Liver (tissue), 9 donors: ENCODE measurements around the gene DFFB. TPM values are rescaled to one million over a fixed set of nuclear protein-coding genes. Genes with fewer than 3 reads are reported as not detected.

Experiments used
- DNase-seq: peaks from one replicate; pipeline ENCODE4 v3.0.0-alpha.2; 2017; ENCODE audit warnings: low spot score
- H3K27ac ChIP-seq, 2 donors: one replicate each; pipeline ENCODE4 v1.7.0; 2013; ENCODE audit warnings: inconsistent platforms in 2 of 2, low read length in 2 of 2, control low read depth in 1 of 2, low read depth in 1 of 2, mild to moderate bottlenecking in 1 of 2
- H3K27me3 ChIP-seq, 4 donors: one replicate each; pipeline versions ENCODE4 v1.6.1 to v1.7.0; 2013; ENCODE audit warnings: low read length in 3 of 4, inconsistent platforms in 1 of 4, mild to moderate bottlenecking in 1 of 4, moderate library complexity in 1 of 4; ENCODE audit not compliant: control insufficient read depth in 4 of 4, insufficient read depth in 4 of 4
- H3K36me3 ChIP-seq, 4 donors: one replicate each; pipeline versions ENCODE4 v1.6.1 to v1.7.0; 2013; ENCODE audit warnings: low read length in 3 of 4, mild to moderate bottlenecking in 3 of 4, low read depth in 1 of 4, moderate library complexity in 1 of 4; ENCODE audit not compliant: control insufficient read depth in 4 of 4, insufficient read depth in 3 of 4
- H3K4me1 ChIP-seq, 4 donors: one replicate each; pipeline versions ENCODE4 v1.6.1 to v1.7.0; 2013; ENCODE audit warnings: low read length in 3 of 4, mild to moderate bottlenecking in 3 of 4, moderate library complexity in 1 of 4; ENCODE audit not compliant: control insufficient read depth in 4 of 4, insufficient read depth in 4 of 4
- H3K4me3 ChIP-seq, 3 donors: one replicate each; pipeline versions ENCODE4 v1.6.1 to v1.7.0; 2013; ENCODE audit warnings: low read length in 3 of 3, control low read depth in 1 of 3, low read depth in 1 of 3, mild to moderate bottlenecking in 1 of 3
- H3K9ac ChIP-seq, 2 donors: one replicate each; pipeline ENCODE4 v1.7.0; 2013; ENCODE audit warnings: low read length in 2 of 2, mild to moderate bottlenecking in 2 of 2, moderate library complexity in 2 of 2, control low read depth in 1 of 2, low read depth in 1 of 2
- H3K9me3 ChIP-seq, 4 donors: one replicate each; pipeline versions ENCODE4 v1.6.1 to v1.7.0; 2013; ENCODE audit warnings: low read length in 3 of 4; ENCODE audit not compliant: control insufficient read depth in 4 of 4
- ATF3 ChIP-seq: IDR thresholded peaks from 2 replicates; pipeline ENCODE4 v1.6.1; 2016; ENCODE audit warnings: antibody characterized with exemption
- EGR1 ChIP-seq, 2 donors: IDR thresholded peaks; 2 replicates each; pipeline ENCODE4 v1.6.1; 2016 to 2018; ENCODE audit warnings: antibody characterized with exemption in 2 of 2, low read depth in 2 of 2
- FOXA1 ChIP-seq: IDR thresholded peaks from 2 replicates; pipeline ENCODE4 v1.6.1; 2016; ENCODE audit warnings: antibody characterized with exemption
- FOXA2 ChIP-seq: IDR thresholded peaks from 2 replicates; pipeline ENCODE4 v1.6.1; 2016; ENCODE audit warnings: antibody characterized with exemption
- HNF4A ChIP-seq, 2 donors: conservative IDR thresholded peaks; 2 replicates each; pipeline ENCODE4 v1.6.1; 2016; ENCODE audit warnings: antibody characterized with exemption in 2 of 2, mild to moderate bottlenecking in 2 of 2
- MAX ChIP-seq: IDR thresholded peaks from 2 replicates; pipeline ENCODE4 v1.6.1; 2016; ENCODE audit warnings: antibody characterized with exemption
- RAD21 ChIP-seq, 2 donors: IDR thresholded peaks; 2 replicates each; pipeline ENCODE4 v1.6.1; 2016; ENCODE audit warnings: antibody characterized with exemption in 2 of 2, mild to moderate bottlenecking in 2 of 2
- REST ChIP-seq: IDR thresholded peaks from 2 replicates; pipeline ENCODE4 v1.6.1; 2016; ENCODE audit warnings: antibody characterized with exemption, mild to moderate bottlenecking
- RXRA ChIP-seq, 2 donors: IDR thresholded peaks; 2 replicates each; pipeline ENCODE4 v1.6.1; 2017 to 2018; ENCODE audit warnings: antibody characterized with exemption in 2 of 2, mild to moderate bottlenecking in 1 of 2
- SP1 ChIP-seq: IDR thresholded peaks from 2 replicates; pipeline ENCODE4 v1.6.1; 2018; ENCODE audit warnings: antibody characterized with exemption, mild to moderate bottlenecking
- TAF1 ChIP-seq: conservative IDR thresholded peaks from 2 replicates; pipeline ENCODE4 v1.6.1; 2016; ENCODE audit warnings: antibody characterized with exemption, mild to moderate bottlenecking
- YY1 ChIP-seq: IDR thresholded peaks from 2 replicates; pipeline ENCODE4 v1.6.1; 2016; ENCODE audit warnings: antibody characterized with exemption, mild to moderate bottlenecking
- WGBS: extraction: QIAGEN DNeasy Blood & Tissue Kit; methylation state at CpG from one replicate; pipeline ENCODE4 v1.1.7; 2013; 5-methylcytosine and 5-hydroxymethylcytosine counted together
- polyA plus RNA-seq, 2 donors: library from polyadenylated mRNA; stranded (reverse) in 1 of 2; unstranded in 1 of 2; fragments of 200-250 nt in 1 of 2; fragments of >200 nt in 1 of 2; fragmentation: Nextera tagmentation in 1 of 2; extraction: Ambion mirVana in 1 of 2; gene quantifications; one replicate each; pipeline versions ENCODE4 v1.2.1 to v1.2.3, GENCODE V29; 2013 to 2015
- total RNA-seq, 2 donors: library from RNA; depleted of rRNA; stranded (reverse); fragments of >200 nt; gene quantifications; one replicate each; pipeline ENCODE4 v1.2.3, GENCODE V29; 2014
- TF ChIP-seq, protein P1 (sequence below): fragments of 150-350 bp; IDR thresholded peaks from 2 replicates; pipeline ENCODE4 v1.5.1; 2017; ENCODE audit warnings: improper control_type of control experiment, low read depth, low read length; ENCODE audit not compliant: missing input control
- donor health status: healthy.
- donor health status: healthy.
- donor health status: healthy.
- donor health status: healthy.
- donor health status: healthy.

The DFFB gene
- total and polyA plus RNA-seq, 4 donors: 0.92 to 6.1 (median 2.9) TPM

GRCh38 chr1:3852091-3852490, 5.2 kb upstream of the DFFB start:
- no peak overlapping the region for H3K27ac ChIP-seq
- DNase-seq: no peak
- H3K9ac ChIP-seq: no peak overlapping the region
- H3K27me3 ChIP-seq: no peaks in the 10 kb centered on the region
- H3K36me3 ChIP-seq: peaks cover 7 to 34% (median 22%) of the 10 kb centered on the region in 4 donors
- H3K4me3 ChIP-seq: no peak overlapping the region
- WGBS: 92% methylated on average over 12 of the region's 12 CpGs
- no peaks in the 10 kb centered on the region for H3K9me3 ChIP-seq
- TF ChIP-seq, protein P1, sequence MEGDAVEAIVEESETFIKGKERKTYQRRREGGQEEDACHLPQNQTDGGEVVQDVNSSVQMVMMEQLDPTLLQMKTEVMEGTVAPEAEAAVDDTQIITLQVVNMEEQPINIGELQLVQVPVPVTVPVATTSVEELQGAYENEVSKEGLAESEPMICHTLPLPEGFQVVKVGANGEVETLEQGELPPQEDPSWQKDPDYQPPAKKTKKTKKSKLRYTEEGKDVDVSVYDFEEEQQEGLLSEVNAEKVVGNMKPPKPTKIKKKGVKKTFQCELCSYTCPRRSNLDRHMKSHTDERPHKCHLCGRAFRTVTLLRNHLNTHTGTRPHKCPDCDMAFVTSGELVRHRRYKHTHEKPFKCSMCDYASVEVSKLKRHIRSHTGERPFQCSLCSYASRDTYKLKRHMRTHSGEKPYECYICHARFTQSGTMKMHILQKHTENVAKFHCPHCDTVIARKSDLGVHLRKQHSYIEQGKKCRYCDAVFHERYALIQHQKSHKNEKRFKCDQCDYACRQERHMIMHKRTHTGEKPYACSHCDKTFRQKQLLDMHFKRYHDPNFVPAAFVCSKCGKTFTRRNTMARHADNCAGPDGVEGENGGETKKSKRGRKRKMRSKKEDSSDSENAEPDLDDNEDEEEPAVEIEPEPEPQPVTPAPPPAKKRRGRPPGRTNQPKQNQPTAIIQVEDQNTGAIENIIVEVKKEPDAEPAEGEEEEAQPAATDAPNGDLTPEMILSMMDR: no peak
- TF ChIP-seq TAF1 (no peak), FOXA2 (no peak), YY1 (no peak), HNF4A (conservative IDR thresholded peaks at IDR 0.05) (no peak), REST (no peak), SP1 (no peak), EGR1 (IDR thresholded peaks at IDR 0.05; ENCODE audit: low read depth in 2 of 2) (no peak), RAD21 (IDR thresholded peaks at IDR 0.05) (no peak), MAX (no peak)
- H3K4me1 ChIP-seq: peaks cover 6 to 10% (median 8%) of the 10 kb centered on the region in 4 donors

- no peak for DNase-seq
- Histone ChIP-seq H3K27ac (no peak overlapping the region), H3K9me3 (no peaks in the 10 kb centered on the region), H3K4me3 (no peak overlapping the region), H3K4me1 (peaks cover 9 to 13% (median 11%) of the 10 kb centered on the region in 4 donors), H3K36me3 (peaks cover 6 to 27% (median 21%) of the 10 kb centered on the region in 4 donors), H3K9ac (no peak overlapping the region), H3K27me3 (no peaks in the 10 kb centered on the region)
- TF ChIP-seq RXRA (IDR thresholded peaks at IDR 0.05): peak in 1 of 2 donors; percentile 94
- TF ChIP-seq FOXA1: no peak
- no peak for TF ChIP-seq TAF1
- no peak for TF ChIP-seq HNF4A (conservative IDR thresholded peaks at IDR 0.05)
- TF ChIP-seq RAD21 (IDR thresholded peaks at IDR 0.05): no peak
- TF ChIP-seq ATF3: no peak
- 65% methylated on average over 15 of the region's 15 CpGs for WGBS
These were observed 4.4 kb upstream of the DFFB start for GRCh38 chr1:3852711-3853485.
